A673 (cell line): Measurements from ENCODE around the gene PTX4. TPM values are rescaled to one million over a fixed set of nuclear protein-coding genes. Genes with fewer than 3 reads are reported as not detected.

Experiments used
- BruUV-seq: library from RNA; stranded (reverse); fragments of 400-500 nt; replicated peaks from 2 replicates; lab custom pipeline; 2021; lab: Mats Ljungman, UMichigan
- CTCF ChIA-PET: fragments of 300-600 bp; sonication (Branson Sonifier 250); formaldehyde crosslinking; loops from one replicate; lab custom pipeline; 2022; ENCODE audit warnings: antibody characterized with exemption; lab: Charles Lee
- POLR2A ChIA-PET: fragments of 300-600 bp; sonication (Branson Sonifier 250); formaldehyde crosslinking; loops from one replicate; lab custom pipeline; 2022; ENCODE audit warnings: antibody characterized with exemption; ENCODE audit not compliant: low non-redundant PET; lab: Charles Lee
- DNase-seq: peaks from one replicate; pipeline ENCODE4 v3.0.0-alpha.2; 2015; ENCODE audit warnings: low spot score
- H3K27ac ChIP-seq: fragments of 200-600 bp; sonication (generic); 2 replicates; pipeline ENCODE4 v1.5.1; 2016; ENCODE audit warnings: mixed run types, low read depth, mild to moderate bottlenecking, mixed read lengths, antibody characterized with exemption, low read length; ENCODE audit not compliant: poor library complexity, severe bottlenecking
- H3K27me3 ChIP-seq: fragments of 200-600 bp; sonication (generic); replicated peaks from 2 replicates; pipeline ENCODE4 v1.6.1; 2017; ENCODE audit warnings: mixed run types, low read depth, mild to moderate bottlenecking, mixed read lengths, antibody characterized with exemption, low read length; ENCODE audit not compliant: insufficient read depth, poor library complexity
- H3K36me3 ChIP-seq: fragments of 200-600 bp; sonication (generic); 2 replicates; pipeline ENCODE4 v1.6.1; 2016; ENCODE audit warnings: mixed run types, mild to moderate bottlenecking, mixed read lengths, antibody characterized with exemption, low read length; ENCODE audit not compliant: insufficient read depth, poor library complexity, severe bottlenecking
- H3K4me1 ChIP-seq: fragments of 200-600 bp; sonication (generic); 2 replicates; pipeline ENCODE4 v1.6.1; 2017; ENCODE audit warnings: mixed run types, mild to moderate bottlenecking, mixed read lengths, antibody characterized with exemption, low read length; ENCODE audit not compliant: insufficient read depth, poor library complexity, severe bottlenecking
- H3K4me3 ChIP-seq: fragments of 200-600 bp; sonication (generic); 2 replicates; pipeline ENCODE4 v1.5.1; 2016; ENCODE audit warnings: low read depth, mixed run types, mild to moderate bottlenecking, mixed read lengths, low read length; ENCODE audit not compliant: poor library complexity, severe bottlenecking
- H3K9me3 ChIP-seq: fragments of 200-600 bp; sonication (generic); 2 replicates; pipeline ENCODE4 v1.6.1; 2016; ENCODE audit warnings: mixed run types, low read depth, mild to moderate bottlenecking, mixed read lengths, antibody characterized with exemption, low read length; ENCODE audit not compliant: poor library complexity, severe bottlenecking
- CTCF ChIP-seq: fragments of 300-800, 200-600 bp; sonication (generic); conservative IDR thresholded peaks from 2 replicates; pipeline ENCODE4 v1.5.1; 2017; ENCODE audit warnings: low read depth, mild to moderate bottlenecking, antibody characterized with exemption, low read length, moderate library complexity, mixed read lengths
- EZH2 ChIP-seq: fragments of 200-600 bp; sonication (generic); IDR thresholded peaks from 2 replicates; pipeline ENCODE4 v1.6.1; 2017; ENCODE audit warnings: borderline replicate concordance, low read depth, mild to moderate bottlenecking, mixed read lengths, antibody characterized with exemption, low read length; ENCODE audit not compliant: poor library complexity, severe bottlenecking
- intact Hi-C: fragments of 100-400 bp; cut with micrococcal nuclease; formaldehyde crosslinking; loops from one replicate; pipeline ENCODE4 v1.10.0; 2022; ENCODE audit not compliant: unreplicated experiment
- total RNA-seq: library from RNA; stranded (reverse); gene quantifications from 2 replicates; pipeline ENCODE4 v1.2.3, GENCODE V29; 2021

The PTX4 gene
- total RNA-seq, 1 experiment from 2014 or later: not detected

GRCh38 chr16:1459967-1460366, 28.8 kb downstream of the PTX4 start:
- H3K4me3 ChIP-seq: no peak overlapping the region
- no TSS peak for BruUV-seq
- H3K36me3 ChIP-seq: no peaks in the 10 kb centered on the region
- no peaks in the 10 kb centered on the region for H3K27me3 ChIP-seq
- TF ChIP-seq CTCF: no peak
- TF ChIP-seq EZH2: no peak
- DNase-seq: no peak
- H3K9me3 ChIP-seq: no peaks in the 10 kb centered on the region
- intact Hi-C loops: no loop called here
- ChIA-PET POLR2A (interaction anchor here (0.6 kb wide), 1 partner anchor 33 kb away, joined by 13 read pairs; no protein-coding TSS in a partner anchor), CTCF (no interaction called here)
- peak overlapping the region; percentile 23 for H3K27ac ChIP-seq
- no peaks in the 10 kb centered on the region for H3K4me1 ChIP-seq

- ChIA-PET CTCF (no interaction called here), POLR2A (no interaction called here)
- H3K27me3 ChIP-seq: no peaks in the 10 kb centered on the region
- no peaks in the 10 kb centered on the region for H3K36me3 ChIP-seq
- DNase-seq: no peak
- no peak overlapping the region for H3K4me3 ChIP-seq
- H3K9me3 ChIP-seq: no peaks in the 10 kb centered on the region
- no TSS peak for BruUV-seq
- TF ChIP-seq CTCF (no peak), EZH2 (no peak)
- intact Hi-C loops: no loop called here
- no peak overlapping the region for H3K27ac ChIP-seq
- H3K4me1 ChIP-seq: no peaks in the 10 kb centered on the region
Measured at GRCh38 chr16:1458977-1459341, 29.8 kb downstream of the PTX4 start.

- DNase-seq: no peak
- TF ChIP-seq EZH2 (no peak), CTCF (no peak)
- intact Hi-C loops: no loop called here
- Histone ChIP-seq H3K4me3 (no peak overlapping the region), H3K4me1 (no peaks in the 10 kb centered on the region), H3K36me3 (no peaks in the 10 kb centered on the region), H3K27ac (no peak overlapping the region), H3K27me3 (no peaks in the 10 kb centered on the region), H3K9me3 (no peaks in the 10 kb centered on the region)
- no TSS peak for BruUV-seq
- POLR2A ChIA-PET: no interaction called here
- CTCF ChIA-PET: no interaction called here
Measured at GRCh38 chr16:1458336-1458976, 30.3 kb downstream of the PTX4 start.
